ENCODE data around the gene CACNA1C. TPM values are rescaled to one million over a fixed set of nuclear protein-coding genes. Genes with fewer than 3 reads are reported as not detected.
A peak's percentile ranks its signal among the peaks of the same experiment; 100 is the strongest.

Gene CACNA1C
- 10 to 100 TPM in 2 of 4 donors, 1 to 10 TPM in 2; 6.8 to 17.5 (median 9.5) TPM for polyA plus RNA-seq (ENCODE audit: insufficient read length in 4 of 4)

DNA sequence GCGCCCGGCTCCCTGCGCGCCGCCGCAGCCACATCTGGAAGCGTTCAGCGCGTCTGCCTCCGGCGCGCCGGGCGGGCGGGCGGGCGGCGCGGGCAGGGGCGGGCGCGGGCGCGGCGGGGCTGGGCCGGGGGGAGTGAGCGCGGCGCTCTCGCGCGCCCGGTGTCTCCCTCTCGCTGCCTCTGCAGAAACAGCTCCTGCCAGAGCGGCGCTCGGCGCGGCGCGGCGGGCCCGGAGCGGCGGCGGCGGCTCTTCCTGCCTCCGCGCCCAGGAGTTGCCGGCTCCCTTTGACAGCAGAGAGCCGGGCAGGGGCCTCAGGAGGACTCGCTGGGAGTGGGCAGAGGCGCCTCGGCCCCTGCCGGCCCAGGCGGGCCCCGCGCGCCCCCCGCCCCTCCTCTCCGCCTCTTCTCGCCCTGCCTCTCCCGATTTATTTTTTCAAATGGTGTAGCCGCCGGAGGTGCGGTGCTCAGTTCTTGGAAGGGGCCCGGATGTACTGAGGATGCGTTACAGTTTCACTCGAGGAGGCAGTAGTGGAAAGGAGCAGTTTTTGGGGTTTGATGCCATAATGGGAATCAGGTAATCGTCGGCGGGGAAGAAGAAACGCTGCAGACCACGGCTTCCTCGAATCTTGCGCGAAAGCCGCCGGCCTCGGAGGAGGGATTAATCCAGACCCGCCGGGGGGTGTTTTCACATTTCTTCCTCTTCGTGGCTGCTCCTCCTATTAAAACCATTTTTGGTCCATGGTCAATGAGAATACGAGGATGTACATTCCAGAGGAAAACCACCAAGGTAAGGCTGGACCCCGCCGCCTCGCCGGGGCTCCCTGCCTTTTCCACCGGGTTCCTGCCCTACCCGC is at the start of gene CACNA1C:
CACNA1C (plus strand) TSS at position 162 of the 853 bp plus-strand sequence; CDS start at position 738, 576 bp downstream.
- DNase-seq (ENCODE audit: low read depth in 4 of 4, low spot score in 3 of 4): no peak

DNA sequence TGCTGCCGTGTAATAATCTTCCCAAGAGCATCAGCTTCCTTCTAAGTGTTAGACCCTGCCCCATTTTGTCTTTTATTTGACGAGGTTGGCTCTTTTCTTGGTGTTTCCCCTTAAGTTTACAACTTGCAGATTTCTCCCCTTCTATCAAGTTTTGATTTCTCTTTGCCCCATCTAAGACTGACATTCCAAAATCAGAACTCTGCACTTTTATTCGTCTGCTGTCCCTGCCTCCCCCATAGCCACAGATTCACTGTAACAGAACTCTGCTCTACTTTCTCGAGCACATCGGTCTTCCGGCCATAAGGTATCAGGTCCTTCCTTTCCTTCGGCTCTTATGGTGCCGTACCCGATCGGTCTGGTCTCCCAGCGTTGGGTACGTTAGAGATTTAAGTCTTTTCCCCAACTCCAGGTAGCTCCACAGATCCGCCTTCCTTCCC is 49.1 kb upstream of the CACNA1C start:
- DNase-seq (ENCODE audit: low read depth in 4 of 4, low spot score in 3 of 4): no peak

DNA sequence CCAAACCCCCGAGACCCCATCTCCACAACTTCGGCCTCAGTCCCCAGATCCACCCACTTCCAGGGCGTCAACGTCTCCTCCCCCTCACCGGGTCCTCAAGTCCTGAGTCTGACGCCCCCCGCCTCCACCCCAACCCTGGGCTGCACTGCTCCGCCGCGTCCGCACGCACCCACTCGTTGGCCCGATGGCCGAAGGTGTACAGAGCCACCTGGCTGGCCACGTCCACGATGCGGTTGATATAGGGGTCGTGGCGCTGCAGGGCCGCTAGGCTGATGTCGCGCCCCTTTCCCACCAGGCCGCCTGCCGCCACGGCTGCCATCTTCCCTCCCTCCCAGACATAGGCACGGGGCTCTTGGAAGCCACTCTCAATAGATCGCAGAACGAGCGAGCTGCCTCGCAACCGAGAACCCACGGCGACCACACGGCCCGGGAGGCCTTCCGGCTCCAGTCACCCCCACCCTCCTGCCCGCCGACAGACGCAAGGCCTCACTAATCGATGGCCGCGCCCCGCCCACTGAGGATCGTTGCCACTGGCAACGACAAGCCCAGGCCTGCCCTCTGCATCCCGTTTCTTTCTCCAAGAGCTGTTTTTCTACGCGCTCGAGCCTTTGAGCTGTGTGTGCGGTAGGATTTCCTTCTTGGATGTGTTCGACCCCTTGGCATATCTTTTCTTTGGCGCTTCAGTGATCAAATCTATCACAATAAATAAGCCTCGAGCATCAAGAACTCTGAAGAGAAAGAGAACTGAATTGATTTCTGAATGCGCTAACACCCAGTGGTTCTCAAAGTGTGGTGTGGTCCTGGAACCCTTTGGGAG is 48.5 kb upstream of the CACNA1C start, which contains the start of gene DCP1B:
DCP1B (minus strand) TSS at position 345 of the 817 bp plus-strand sequence; CDS start at position 319, 26 bp downstream.
- peak; percentile 86 to 90 (median 90) for DNase-seq (ENCODE audit: low read depth in 4 of 4, low spot score in 3 of 4)

DNA sequence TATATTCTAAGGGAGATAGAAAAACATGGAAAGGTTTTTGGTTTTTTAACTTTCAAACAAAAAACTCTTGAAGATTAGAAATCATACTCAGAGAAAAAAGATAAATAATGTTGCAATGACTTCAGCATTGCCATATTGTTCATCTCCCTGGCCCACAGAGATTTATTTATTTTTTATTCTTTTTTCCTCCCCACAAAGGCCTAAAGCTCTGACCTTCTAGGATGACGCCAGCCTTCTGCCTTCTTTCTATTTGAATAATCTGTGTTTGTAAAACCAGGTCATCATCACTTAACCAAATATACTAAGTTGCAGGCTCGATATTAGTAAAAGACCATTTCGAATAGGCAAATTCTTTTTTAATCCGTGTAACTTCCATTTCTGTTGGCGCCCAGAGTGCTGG is 44.1 kb upstream of the CACNA1C start:
- no peak for DNase-seq (ENCODE audit: low read depth in 4 of 4, low spot score in 3 of 4)

DNA sequence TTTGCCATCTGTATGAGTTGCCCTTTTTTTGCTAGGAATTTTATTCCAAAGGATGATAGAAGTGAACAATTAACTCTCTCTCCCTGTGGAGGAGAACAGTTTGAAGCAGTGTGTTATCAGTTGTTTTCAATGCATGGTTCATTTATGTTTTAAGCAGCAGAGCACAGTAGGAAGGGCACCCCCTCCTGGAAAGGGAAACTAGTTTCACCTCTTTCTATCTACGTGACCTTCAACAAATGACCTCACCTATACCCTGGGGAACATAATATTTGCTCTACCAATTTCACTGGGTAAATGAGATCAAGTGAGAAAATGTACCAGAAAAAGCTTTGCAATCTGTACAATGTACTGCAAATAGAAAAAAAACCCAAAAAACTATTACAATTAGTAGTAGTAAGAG is 43.2 kb upstream of the CACNA1C start:
- no peak for DNase-seq (ENCODE audit: low read depth in 4 of 4, low spot score in 3 of 4)

DNA sequence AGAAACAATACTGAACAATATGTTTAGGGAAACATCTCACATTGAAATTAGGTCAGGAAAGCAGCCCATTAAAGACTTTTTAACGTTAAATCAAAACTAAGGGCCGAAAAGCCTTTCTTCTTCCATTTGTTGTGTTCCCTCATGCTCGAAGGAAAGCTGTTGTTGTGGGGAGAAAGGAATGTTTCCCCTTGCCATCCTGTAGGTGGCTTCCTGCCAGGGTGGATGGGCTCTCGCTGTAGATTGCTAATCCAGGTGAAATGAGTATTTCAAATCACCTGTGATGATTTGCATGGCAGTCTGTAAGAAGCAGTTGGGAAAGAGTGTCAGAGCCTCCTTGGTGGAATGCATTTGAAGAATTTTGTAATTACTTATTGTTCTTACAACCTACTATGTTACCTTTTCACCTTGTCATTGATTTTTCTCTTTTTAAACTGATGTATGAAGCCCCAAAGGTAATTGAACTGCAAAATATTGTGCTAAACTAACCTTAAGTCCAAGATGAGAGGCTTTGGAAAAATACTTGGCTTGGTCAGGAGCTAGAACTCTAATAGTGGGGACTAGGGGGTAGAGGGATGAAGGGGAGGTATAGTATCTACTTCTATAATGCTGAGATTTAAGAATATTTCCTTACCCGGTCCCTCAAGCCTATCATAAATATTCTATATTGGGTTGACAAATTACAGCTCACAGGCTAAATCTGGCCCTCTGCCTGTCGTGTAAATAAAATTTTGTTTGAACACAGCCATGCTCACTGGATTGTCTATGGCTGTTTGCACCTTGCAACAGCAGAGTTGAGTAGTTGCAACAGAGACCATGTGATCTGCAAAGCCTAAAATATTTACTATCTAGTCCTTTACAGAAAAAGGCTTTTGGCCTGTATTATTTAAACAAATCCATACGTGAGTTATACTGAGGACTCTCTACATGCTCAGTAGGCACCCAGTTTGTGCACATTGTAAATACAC is 40.9 kb upstream of the CACNA1C start:
- DNase-seq (ENCODE audit: low read depth in 4 of 4, low spot score in 3 of 4): no peak

DNA sequence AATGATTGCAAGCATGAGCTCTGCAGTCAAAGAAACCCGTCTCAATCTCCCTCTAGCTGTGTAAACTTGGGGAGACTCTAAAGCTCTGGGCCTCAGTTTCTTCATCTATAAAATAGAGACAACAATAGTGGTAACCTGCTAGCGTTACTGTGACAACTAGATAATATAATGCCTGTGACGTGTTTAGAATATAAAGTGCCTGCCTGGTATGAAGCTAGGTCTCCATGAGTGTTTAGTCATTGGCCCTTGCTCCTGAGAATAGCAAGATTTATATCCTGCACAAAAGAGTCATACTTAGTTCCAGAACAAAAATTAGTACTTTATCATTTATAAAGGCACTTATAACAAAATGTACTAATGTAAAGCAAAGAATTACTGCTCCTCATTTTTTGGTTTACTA is 39.7 kb upstream of the CACNA1C start:
- DNase-seq (ENCODE audit: low read depth in 4 of 4, low spot score in 3 of 4): no peak

DNA sequence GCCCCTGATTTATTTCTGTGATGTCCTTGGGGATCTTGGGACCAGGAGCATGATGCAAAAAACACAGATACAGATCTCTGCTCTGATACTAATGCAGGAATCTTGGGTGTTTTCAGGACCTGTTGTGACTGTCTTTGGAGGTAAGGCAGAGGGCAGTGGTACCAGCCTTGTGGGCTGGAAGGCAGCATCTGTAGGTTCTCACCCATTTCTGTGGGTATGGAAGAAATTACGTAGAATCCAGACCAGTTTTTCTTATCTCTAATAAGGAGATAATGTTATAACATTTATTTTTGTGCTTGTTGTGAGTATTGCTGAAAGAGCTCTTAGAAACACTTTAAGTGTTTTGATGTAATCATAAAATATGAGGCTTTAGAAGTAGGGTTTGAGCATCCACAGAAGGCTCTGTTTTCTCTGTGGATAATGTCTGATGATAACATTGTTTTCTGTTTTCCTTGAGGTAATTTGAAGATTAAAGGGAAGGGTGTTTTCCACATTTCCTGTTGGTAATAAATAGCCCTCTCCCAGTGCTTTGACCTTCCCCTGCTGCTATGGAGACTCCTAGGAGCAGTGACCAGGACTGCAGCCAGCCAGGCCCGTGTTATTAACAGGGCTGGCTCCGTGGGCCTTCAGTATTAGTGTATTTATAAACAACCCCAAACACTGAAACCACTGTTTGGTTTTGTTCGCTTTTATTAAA is 39.1 kb upstream of the CACNA1C start:
- peak in 1 of 4 donors; percentile 25 for DNase-seq (ENCODE audit: low read depth in 4 of 4, low spot score in 3 of 4)

DNA sequence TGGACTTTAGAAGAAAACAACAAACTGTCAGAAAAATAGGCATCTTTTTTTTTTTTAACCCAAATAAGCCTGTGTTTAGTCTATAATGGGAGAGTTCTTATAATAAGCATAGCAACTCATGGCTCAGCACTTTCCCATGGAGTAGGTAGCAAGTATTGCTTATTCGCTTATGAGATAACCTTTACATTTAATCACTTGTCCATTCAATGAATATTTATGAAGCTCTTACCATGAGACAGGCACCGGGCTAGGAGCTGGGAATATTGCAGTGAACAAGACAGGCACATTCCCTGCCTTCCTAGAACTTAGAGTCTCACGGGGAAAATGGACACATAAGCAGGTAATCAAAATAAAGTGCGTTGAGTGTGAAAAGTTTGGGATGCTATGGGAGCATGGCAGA is 38.6 kb upstream of the CACNA1C start:
- DNase-seq (ENCODE audit: low read depth in 4 of 4, low spot score in 3 of 4): no peak

DNA sequence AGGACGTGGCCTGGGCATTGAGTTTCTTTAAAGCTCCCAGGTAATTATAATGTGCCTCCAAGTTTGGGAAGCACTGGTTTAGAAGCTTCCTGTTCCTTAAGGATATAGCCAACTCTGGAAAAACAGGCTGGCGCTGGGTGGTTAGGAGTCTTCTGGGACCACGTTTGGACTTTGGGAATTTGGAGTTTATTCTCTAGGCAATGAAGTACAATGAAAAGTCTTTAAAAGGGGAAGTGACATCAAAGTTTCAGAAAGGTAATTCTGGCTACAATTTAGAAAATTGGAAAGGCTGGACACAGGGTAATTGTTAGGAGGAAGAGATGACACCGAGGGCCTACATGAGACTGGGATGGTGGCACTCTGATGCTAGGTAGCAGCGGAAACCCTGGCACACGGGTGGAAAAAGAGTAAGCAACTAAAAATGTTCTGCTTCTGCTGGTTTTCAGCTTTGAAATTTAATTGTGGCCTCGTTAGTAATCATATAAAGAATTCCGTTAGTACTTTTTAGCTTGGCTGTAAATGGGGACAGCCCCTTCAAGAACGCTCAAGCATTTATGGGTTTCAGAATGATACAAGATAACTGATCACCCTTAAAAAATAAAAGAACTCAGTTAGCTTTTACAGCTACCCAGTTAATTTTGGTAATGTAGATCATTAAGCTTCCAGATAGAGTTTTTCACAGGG is 35.8 kb upstream of the CACNA1C start:
- no peak for DNase-seq (ENCODE audit: low read depth in 4 of 4, low spot score in 3 of 4)

DNA sequence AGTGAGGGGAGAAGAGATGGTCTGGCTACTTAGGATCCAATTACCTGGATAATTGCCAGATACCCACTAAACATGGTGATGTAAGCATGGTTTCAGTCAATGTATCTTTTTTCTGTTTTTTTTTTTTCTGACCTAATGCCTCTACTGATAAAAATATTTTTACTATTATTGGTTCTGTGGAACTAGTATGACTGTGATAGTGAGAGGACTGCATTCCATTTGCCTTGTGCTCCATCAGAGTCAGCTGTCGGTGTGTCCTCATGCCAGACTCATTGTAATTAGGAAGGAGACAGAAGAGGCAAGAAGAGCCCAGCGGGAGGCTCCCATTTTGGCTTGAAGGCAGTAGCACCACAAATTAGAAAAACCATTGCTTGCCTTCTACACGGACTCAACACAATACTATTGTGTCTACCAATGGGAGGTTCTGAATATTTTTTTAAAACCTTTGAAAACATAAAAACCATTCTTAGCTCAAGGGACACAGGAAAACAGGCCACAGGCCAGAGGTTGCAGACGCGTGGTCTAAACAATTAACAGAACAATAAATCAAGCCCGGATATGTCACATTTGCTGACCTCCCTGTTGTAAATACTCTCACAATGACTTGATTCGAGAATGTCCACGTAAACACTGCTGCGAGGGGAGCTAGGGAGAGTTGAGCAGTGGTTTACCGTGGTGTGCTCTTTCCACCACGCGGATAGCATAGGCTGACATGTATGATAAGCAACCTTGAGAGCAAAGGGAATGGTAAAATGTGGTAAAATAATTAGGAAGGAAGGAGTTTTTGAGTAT is 35.0 kb upstream of the CACNA1C start:
- DNase-seq (ENCODE audit: low read depth in 4 of 4, low spot score in 3 of 4): peak in 1 of 4 donors; percentile 32

DNA sequence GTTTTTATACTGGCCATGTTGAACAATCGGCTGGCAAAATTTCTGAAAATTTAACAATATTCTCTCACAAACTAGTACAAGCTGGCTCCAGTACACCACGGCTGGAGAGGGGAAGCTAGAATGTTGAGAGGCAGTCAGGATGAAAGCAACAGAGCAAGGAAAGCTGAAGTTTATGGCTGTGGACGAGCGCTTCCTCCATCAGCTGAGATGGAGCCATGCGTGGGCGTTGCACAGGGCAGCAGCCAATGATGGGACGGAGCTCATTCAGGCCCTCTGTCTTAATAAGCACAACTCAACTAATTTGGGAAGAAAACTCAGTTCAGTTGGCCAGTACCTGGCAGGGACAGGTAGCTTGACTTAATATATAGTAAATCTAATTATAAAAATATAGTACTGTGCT is 34.4 kb upstream of the CACNA1C start:
- DNase-seq (ENCODE audit: low read depth in 4 of 4, low spot score in 3 of 4): peak in 2 of 4 donors; percentile 16 to 49

DNA sequence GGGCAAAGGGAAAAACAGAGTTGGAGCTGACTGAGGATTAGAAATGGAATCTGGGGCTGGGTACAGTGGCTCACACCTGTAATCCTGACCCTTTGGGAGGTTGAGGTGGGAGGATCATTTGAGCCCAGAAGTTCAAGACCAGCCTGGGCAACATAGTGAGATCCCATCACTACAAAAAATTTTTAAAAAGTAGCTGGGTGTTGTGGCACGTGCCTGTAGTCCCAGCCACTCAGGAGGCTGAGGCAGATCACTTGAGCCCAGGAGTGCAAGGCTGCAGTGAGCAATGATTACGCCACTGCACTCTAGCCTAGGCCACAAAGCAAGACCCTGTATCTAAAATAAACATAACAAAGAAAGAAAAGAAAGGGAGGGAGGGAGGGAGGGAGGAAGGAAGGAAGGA is 33.7 kb upstream of the CACNA1C start:
- no peak for DNase-seq (ENCODE audit: low read depth in 4 of 4, low spot score in 3 of 4)

DNA sequence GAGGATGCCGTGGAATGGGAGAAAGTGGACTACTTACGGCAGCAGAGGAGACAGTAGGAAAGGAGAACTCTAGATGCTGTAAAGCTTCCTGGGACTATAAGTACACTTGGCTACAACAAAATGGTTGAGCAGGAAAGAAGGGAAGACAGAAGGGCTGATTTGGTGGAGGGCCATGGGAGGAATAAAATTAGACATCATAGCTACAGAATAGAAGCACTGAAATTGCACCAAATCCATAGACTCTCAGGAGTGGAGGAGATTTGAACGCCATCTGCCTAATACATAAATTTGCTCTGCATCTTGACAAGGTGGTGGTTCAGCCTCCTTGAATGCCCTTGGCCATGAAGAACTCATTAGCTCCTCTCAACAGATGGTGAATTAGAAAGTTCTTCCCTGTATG is 32.3 kb upstream of the CACNA1C start:
- DNase-seq (ENCODE audit: low read depth in 4 of 4, low spot score in 3 of 4): no peak

DNA sequence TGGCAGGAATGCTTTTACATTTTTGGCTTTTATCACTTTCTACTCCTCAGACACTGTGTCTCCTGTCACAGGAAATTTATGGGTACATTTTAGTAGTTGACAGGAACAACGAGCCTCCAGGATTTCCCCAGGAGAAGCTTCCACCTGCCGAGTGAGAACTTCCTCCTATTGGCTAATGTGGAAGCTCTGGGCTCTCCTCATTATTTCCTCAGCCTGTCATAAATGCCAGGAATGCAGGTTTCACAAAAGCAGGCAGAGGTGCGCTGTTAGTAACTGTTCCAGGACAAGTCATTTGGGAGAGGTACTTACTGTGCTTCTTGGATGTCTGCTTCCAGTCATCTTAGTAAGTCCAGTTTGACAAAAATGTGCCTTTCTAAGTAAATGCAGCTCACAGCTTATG is 29.4 kb upstream of the CACNA1C start:
- DNase-seq (ENCODE audit: low read depth in 4 of 4, low spot score in 3 of 4): no peak

DNA sequence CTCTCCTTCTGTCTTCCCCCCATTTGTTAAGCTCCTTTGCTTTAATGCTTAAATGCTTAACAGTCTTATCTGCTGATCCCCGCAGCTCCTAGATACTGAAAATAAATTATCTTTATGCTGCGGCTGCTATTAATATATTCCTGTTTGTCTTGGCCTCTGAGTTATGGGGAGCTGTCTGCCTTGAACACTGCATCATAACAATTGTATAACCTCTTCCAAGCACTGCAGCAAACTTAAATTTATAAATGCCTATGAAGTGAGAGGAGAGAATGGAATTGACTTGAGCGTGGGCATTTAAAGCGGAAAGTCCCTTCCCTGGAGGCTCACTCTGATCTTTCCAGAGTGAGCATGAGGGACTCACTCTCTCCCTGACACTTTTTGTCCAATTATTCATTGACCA is 25.4 kb upstream of the CACNA1C start:
- no peak for DNase-seq (ENCODE audit: low read depth in 4 of 4, low spot score in 3 of 4)

DNA sequence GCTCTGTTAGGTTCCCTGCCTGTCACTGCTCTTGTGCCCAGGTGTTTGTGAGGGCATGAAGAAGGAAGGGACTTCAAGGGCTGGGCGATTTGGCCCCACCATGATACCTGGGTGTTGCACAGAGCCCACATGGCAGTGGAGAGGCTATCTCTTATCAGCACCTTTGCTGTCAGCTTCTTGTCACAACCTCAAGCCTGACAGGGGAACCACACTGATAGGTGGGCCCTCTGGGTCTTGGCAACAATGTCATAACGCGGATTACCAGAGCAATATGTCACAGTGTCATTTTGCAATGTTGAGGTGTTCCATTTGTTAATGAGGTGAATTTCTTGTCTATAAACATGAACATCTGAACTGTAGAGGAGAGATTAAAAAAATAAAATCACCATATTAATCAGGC is 22.9 kb upstream of the CACNA1C start:
- DNase-seq (ENCODE audit: low read depth in 4 of 4, low spot score in 3 of 4): no peak

DNA sequence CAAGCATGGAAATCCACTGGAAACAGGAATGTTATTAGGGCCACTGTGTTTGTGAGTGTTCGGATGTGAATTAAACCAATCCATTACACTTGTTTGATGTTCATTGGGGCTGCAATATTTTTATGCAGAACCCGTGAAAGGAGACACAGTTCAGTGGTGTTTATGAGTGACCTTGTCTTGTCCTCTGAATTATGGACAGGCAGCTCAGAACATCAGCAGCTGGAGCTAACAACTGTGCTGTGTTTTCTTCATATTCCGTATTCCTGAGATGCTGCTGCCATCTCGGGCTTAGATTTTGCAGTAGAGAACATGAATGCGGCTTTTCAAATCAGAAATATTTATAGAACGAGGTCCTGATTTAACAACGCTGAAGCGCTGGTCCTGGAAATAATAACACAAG is 20.3 kb upstream of the CACNA1C start:
- no peak for DNase-seq (ENCODE audit: low read depth in 4 of 4, low spot score in 3 of 4)
